Caco-2 (cell line): ENCODE results near the gene DIAPH3. TPM values are rescaled to one million over a fixed set of nuclear protein-coding genes. Genes with fewer than 3 reads are reported as not detected.

Source experiments
- BruUV-seq: library from RNA; stranded (reverse); fragments of 400-500 nt; replicated peaks from 2 replicates; lab custom pipeline; 2021; lab: Mats Ljungman, UMichigan
- CTCF ChIA-PET: fragments of 300-600 bp; sonication (Branson Sonifier 250); formaldehyde crosslinking; loops from one replicate; lab custom pipeline; 2022; ENCODE audit warnings: antibody characterized with exemption; lab: Charles Lee
- POLR2A ChIA-PET: fragments of 300-600 bp; sonication (Branson Sonifier 250); formaldehyde crosslinking; loops from one replicate; lab custom pipeline; 2022; ENCODE audit warnings: antibody characterized with exemption; lab: Charles Lee
- DNase-seq, 2 experiments: peaks; one replicate each; pipeline versions ENCODE4 v3.0.0 to v3.0.0-alpha.2; 2020 to 2022
- H3K27me3 ChIP-seq: replicated peaks from 2 replicates; pipeline ENCODE4 v1.6.0; 2011; ENCODE audit warnings: low read length; ENCODE audit not compliant: control insufficient read depth, insufficient read depth
- H3K36me3 ChIP-seq: 2 replicates; pipeline ENCODE4 v1.5.1; 2011; ENCODE audit warnings: low read length; ENCODE audit not compliant: control insufficient read depth, insufficient read depth
- H3K4me1 ChIP-seq: fragments of 250-450 bp; sonication (Bioruptor Pico); 2 replicates; pipeline ENCODE4 v1.5.1; 2020; ENCODE audit warnings: mild to moderate bottlenecking
- H3K4me3 ChIP-seq: 2 replicates; pipeline ENCODE4 v1.5.1; 2011; ENCODE audit warnings: low read depth, mild to moderate bottlenecking, control low read depth, low read length
- H3K9me3 ChIP-seq: fragments of 250-450 bp; sonication (Bioruptor Pico); 2 replicates; pipeline ENCODE4 v1.5.1; 2020; ENCODE audit warnings: mild to moderate bottlenecking, moderate library complexity
- H3K27ac Mint-ChIP-seq: one replicate; pipeline ENCODE4 v1.8.0; 2022; ENCODE audit warnings: mixed read lengths; ENCODE audit not compliant: unreplicated experiment
- H3K27me3 Mint-ChIP-seq: one replicate; pipeline ENCODE4 v1.8.0; 2022; ENCODE audit warnings: mixed read lengths; ENCODE audit not compliant: insufficient read depth, unreplicated experiment
- H3K36me3 Mint-ChIP-seq: one replicate; pipeline ENCODE4 v1.8.0; 2022; ENCODE audit warnings: mild to moderate bottlenecking, mixed read lengths; ENCODE audit not compliant: insufficient read depth, unreplicated experiment
- H3K4me1 Mint-ChIP-seq: one replicate; pipeline ENCODE4 v1.8.0; 2022; ENCODE audit warnings: low read depth, mixed read lengths; ENCODE audit not compliant: unreplicated experiment
- H3K4me3 Mint-ChIP-seq: one replicate; pipeline ENCODE4 v1.8.0; 2022; ENCODE audit warnings: mild to moderate bottlenecking, moderate library complexity, mixed read lengths; ENCODE audit not compliant: unreplicated experiment
- H3K9me3 Mint-ChIP-seq: one replicate; pipeline ENCODE4 v1.8.0; 2022; ENCODE audit warnings: mixed read lengths; ENCODE audit not compliant: unreplicated experiment
- intact Hi-C: fragments of 100-400 bp; cut with micrococcal nuclease; formaldehyde crosslinking; loops from one replicate; pipeline ENCODE4 v1.10.0; 2022; ENCODE audit not compliant: unreplicated experiment
- total RNA-seq: library from RNA; stranded (reverse); gene quantifications from 2 replicates; pipeline ENCODE4 v1.2.3, GENCODE V29; 2022
- TF ChIP-seq, protein P1 (sequence below), 2 experiments: fragments of 200-600 bp in 1 of 2; IDR thresholded peaks; 1 replicate in 1 of 2; 2 replicates in 1 of 2; pipeline versions ENCODE4 v1.5.1 to v1.8.0; 2011 to 2022; ENCODE audit warnings: antibody characterized with exemption in 1 of 2, control low read depth in 1 of 2, inconsistent platforms in 1 of 2, low read depth in 1 of 2, low read length in 1 of 2, mild to moderate bottlenecking in 1 of 2, moderate library complexity in 1 of 2; ENCODE audit not compliant: insufficient read depth in 1 of 2, severe bottlenecking in 1 of 2, unreplicated experiment in 1 of 2

DIAPH3 gene
- total RNA-seq, 1 experiment from 2014 or later: 60.6 TPM

DNA sequence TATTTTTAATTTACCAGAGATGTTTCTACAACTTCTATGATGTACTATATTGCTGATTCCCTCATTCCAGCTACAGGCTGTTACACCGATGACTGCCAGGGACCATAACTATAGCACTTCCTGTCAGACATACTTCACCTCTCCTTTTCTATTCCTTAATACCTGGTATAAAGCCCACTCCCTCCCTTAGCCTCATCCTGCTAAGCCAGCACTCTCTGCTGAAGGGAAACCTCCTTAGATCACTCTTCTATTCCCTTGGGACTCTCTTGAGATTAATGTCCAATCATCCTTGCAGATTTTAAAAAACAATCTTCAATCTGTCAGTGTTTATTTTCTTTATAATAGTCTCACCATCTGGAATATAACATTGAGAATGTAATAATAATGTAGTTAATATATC lies 127.9 kb downstream of the DIAPH3 start:
- TF ChIP-seq, protein P1, sequence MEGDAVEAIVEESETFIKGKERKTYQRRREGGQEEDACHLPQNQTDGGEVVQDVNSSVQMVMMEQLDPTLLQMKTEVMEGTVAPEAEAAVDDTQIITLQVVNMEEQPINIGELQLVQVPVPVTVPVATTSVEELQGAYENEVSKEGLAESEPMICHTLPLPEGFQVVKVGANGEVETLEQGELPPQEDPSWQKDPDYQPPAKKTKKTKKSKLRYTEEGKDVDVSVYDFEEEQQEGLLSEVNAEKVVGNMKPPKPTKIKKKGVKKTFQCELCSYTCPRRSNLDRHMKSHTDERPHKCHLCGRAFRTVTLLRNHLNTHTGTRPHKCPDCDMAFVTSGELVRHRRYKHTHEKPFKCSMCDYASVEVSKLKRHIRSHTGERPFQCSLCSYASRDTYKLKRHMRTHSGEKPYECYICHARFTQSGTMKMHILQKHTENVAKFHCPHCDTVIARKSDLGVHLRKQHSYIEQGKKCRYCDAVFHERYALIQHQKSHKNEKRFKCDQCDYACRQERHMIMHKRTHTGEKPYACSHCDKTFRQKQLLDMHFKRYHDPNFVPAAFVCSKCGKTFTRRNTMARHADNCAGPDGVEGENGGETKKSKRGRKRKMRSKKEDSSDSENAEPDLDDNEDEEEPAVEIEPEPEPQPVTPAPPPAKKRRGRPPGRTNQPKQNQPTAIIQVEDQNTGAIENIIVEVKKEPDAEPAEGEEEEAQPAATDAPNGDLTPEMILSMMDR (IDR thresholded peaks at IDR 0.05; ENCODE audit: insufficient read depth in 1 of 2, low read depth in 1 of 2, low read length in 1 of 2, severe bottlenecking in 1 of 2, unreplicated experiment in 1 of 2): no peak
- ChIA-PET CTCF (no interaction called here), POLR2A (no interaction called here)
- Mint-ChIP-seq H3K27me3 (no peaks in the 10 kb centered on the region), H3K27ac (no peak overlapping the region), H3K36me3 (peaks cover 18% of the 10 kb centered on the region), H3K4me1 (no peaks in the 10 kb centered on the region), H3K9me3 (no peaks in the 10 kb centered on the region), H3K4me3 (no peak overlapping the region)
- Histone ChIP-seq H3K4me3 (no peak overlapping the region), H3K9me3 (no peaks in the 10 kb centered on the region), H3K36me3 (no peaks in the 10 kb centered on the region; the same call in 1 of the 2 replicates), H3K4me1 (no peaks in the 10 kb centered on the region), H3K27me3 (no peaks in the 10 kb centered on the region)
- BruUV-seq: no TSS peak
- no peak for DNase-seq
- intact Hi-C loops: no loop called here

DNA sequence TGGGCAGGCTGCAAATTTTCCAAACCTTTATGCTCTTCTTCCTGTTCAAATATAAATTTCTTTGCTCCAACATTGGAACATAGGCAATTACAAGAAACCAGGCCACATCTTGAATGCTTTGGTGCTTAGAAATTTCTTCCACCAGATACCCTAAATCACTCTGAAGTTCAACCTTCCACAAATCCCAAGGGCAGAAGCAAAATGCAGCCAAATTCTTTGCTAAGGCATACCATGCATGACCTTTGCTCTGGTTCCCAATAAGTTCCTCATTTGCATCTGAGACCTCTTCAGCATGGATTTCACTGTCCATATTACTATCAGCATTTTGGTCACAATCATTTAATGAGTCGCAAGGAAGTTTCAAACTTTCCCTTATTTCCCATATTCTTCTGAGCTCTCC lies 130.9 kb downstream of the DIAPH3 start:
- Mint-ChIP-seq H3K4me3 (no peak overlapping the region), H3K27ac (no peak overlapping the region), H3K4me1 (no peaks in the 10 kb centered on the region), H3K36me3 (peaks cover 25% of the 10 kb centered on the region), H3K9me3 (no peaks in the 10 kb centered on the region), H3K27me3 (no peaks in the 10 kb centered on the region)
- TF ChIP-seq, protein P1 (IDR thresholded peaks at IDR 0.05; ENCODE audit: insufficient read depth in 1 of 2, low read depth in 1 of 2, low read length in 1 of 2, severe bottlenecking in 1 of 2, unreplicated experiment in 1 of 2): no peak
- CTCF ChIA-PET: no interaction called here
- no TSS peak for BruUV-seq
- Histone ChIP-seq H3K9me3 (no peaks in the 10 kb centered on the region), H3K4me3 (no peak overlapping the region), H3K4me1 (no peaks in the 10 kb centered on the region), H3K36me3 (no peaks in the 10 kb centered on the region; the same call in 1 of the 2 replicates), H3K27me3 (no peaks in the 10 kb centered on the region)
- no peak for DNase-seq
- POLR2A ChIA-PET: no interaction called here
- intact Hi-C loops: no loop called here

DNA sequence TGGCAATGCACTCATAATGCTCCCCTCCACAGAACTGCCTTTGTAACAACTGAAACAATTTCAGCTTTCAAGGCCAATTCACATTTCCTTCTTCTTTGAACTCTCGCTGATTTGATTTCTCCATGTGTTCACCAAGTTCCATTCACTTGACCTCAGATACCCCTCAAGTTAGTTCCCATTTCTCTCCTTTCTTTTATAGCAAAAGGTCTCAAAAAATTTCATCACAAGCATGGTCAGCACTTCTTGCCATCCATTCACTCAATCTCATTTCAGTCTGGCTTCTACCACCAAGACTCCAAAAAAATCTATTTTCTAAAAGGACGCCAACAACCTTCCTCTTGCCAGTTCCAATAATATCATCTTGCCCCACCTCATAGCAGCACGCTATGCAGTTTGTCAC lies 135.7 kb downstream of the DIAPH3 start:
- no peaks in the 10 kb centered on the region for H3K27me3 Mint-ChIP-seq
- CTCF ChIA-PET: no interaction called here
- BruUV-seq: no TSS peak

More for the DNA sequence above, 135.7 kb downstream of the DIAPH3 start:
- H3K27ac Mint-ChIP-seq: no peak overlapping the region
- H3K27me3 ChIP-seq: no peaks in the 10 kb centered on the region
- no peak overlapping the region for H3K4me3 ChIP-seq
- H3K9me3 ChIP-seq: no peaks in the 10 kb centered on the region
- no peak for DNase-seq
- intact Hi-C loops: no loop called here
- H3K4me1 Mint-ChIP-seq: no peaks in the 10 kb centered on the region
- TF ChIP-seq, protein P1 (IDR thresholded peaks at IDR 0.05; ENCODE audit: insufficient read depth in 1 of 2, low read depth in 1 of 2, low read length in 1 of 2, severe bottlenecking in 1 of 2, unreplicated experiment in 1 of 2): no peak
- H3K9me3 Mint-ChIP-seq: no peaks in the 10 kb centered on the region
- POLR2A ChIA-PET: no interaction called here
- H3K4me1 ChIP-seq: no peaks in the 10 kb centered on the region
- H3K36me3 ChIP-seq: no peaks in the 10 kb centered on the region; the same call in 1 of the 2 replicates
- H3K36me3 Mint-ChIP-seq: peaks cover 36% of the 10 kb centered on the region
- no peak overlapping the region for H3K4me3 Mint-ChIP-seq
